HG03457 (cell line): ENCODE data around the gene RAPGEF1.

Experiments
- ATAC-seq: cut with Tn5 transposase; IDR thresholded peaks from one replicate; pipeline ENCODE4 v1.9.1; 2021; ENCODE audit warnings: moderate number of reproducible peaks; ENCODE audit not compliant: unreplicated experiment

The RAPGEF1 gene

GRCh38 chr9:131708226-131709002, 31.5 kb downstream of the RAPGEF1 start:
- ATAC-seq = no peak

DNA sequence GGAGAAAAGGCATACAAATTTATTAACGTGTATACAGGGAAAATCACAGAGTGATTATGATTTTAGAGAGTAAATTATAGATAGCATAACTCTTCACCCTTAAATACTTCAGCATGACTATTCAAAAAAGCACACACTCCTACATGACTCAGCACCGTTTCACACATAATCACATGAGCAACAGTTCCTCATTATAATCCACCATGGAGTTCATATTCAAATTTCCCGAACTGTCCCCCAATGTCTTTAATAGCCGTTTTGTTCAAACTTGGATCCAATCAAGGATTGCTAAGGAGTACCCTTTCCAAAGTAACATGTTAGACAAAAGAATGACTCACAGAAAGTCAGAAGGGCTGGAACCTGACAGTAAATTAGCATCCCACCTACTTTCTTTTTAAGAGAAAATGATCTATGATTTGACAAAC, 32.1 kb downstream of the RAPGEF1 start:
- ATAC-seq = no peak

- ATAC-seq = no peak
Measured at GRCh38 chr9:131707050-131707449, 32.8 kb downstream of the RAPGEF1 start.

- ATAC-seq = no peak
Measured at GRCh38 chr9:131706608-131706970, 33.3 kb downstream of the RAPGEF1 start.

DNA sequence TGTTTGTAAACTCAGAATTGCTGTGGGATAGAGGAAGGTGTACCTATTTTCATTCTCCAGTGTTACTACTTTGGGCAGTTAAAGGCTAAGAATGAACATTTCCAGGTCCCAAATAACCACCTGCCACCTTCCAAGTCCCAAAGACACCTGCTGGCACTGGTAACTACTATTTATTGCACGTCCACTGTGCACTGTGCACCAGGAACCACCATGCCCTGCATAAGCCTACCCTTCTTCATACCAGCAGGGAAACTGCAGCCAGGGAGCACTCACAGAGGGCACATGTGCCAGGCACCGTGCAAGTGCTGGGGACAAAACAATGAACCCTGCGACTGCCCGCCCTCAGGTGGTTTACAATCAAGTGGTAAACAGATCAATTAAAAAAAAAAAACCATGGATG, 34.9 kb downstream of the RAPGEF1 start:
- no peak for ATAC-seq

GRCh38 chr9:131704141-131704983, 35.5 kb downstream of the RAPGEF1 start:
- no peak for ATAC-seq

DNA sequence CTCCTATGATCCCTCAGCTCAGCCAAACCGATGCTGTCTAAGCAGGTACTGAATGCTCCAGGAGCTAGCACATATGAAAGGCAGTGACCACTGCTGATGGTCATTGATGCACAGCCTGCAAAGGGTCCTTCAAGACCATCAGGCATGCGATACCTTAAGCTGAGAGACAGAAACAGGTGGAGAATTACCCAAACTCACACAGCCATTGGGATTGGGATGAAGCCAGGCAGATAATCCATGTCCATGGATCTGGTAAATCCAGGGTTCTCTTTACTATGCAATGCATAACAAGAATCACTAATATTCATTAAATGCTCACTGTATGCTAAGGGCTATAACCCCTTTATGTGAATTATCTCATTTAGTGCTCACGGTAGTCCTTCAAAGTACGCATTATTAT, 36.2 kb downstream of the RAPGEF1 start:
- ATAC-seq = no peak

GRCh38 chr9:131702911-131703310, 37.0 kb downstream of the RAPGEF1 start:
- ATAC-seq = no peak

DNA sequence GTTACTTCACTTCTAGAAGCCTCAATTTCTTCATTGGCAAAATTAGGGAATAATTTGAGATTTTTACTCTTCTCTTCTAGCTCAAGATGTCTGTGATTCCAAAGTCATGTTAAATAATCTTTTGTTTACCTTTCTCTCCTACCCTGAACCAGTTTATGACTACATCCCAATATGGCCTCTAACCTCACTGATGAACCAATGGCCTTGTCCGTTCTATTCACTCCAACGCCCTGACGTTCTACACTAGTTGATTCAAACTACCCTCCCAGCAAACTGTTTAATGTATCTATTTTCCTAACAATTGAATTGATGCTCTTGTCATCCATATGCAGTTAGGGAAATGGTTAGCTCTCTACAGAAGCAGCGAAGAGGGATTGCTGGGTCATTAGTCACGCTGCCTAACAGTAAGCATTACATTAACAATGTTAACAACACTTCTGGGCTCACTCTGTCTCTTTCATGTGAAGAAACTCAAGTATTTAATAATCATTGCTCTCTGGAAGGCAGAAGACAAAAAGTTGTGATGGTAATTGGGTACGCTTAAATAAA, 38.0 kb downstream of the RAPGEF1 start:
- ATAC-seq = no peak

GRCh38 chr9:131701436-131701781, 38.5 kb downstream of the RAPGEF1 start:
- ATAC-seq = no peak

DNA sequence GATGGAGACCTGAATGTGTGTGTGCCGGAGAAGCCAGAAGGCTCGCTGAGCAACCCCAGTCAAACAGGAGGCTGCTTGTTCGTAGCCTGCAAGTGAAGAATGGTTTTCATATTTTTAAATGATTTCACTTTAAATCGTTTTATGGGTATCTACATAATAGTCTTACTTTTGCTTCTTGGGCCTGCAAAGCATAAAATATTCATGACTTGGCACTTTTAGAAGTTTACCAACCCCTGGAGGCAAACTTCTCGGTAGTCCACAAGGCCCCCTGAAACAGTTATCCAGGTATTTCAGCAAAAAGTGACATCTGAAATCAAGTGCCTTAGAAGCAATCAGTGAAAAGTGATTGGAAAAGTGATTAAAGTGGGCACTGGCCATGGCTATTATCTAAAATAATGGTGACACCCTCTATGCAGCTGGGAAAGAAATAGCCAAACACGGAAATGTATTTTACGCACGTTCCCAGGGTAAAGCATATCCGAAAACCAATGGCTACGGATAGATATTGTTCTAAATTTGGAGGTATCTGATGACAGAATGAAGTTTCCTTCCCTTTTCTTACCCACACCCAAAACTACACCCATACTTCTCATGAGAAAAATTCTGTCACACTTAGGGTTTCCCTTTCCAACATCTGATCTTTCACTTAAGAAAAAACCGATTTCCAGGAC, 39.0 kb downstream of the RAPGEF1 start:
- ATAC-seq = no peak

DNA sequence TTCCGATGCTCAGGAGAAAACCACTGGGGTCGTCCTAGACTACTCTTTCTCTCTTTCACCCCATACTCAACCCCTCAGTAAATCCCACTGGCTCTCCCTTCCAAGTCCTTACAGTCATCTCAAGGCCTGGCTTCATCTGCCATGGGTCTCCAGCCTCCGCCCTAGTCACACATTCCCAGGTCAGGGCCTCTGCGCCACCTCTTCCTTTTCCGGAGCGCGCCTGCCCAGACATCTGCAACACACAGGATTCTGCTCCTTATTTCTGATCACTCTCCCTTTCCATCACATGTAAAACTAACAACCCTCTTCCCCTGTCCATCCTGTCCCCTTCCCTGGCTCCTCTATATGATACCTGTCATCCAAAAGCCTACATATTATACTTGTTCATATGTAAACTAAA, 39.8 kb downstream of the RAPGEF1 start:
- no peak for ATAC-seq

GRCh38 chr9:131698618-131698985, 41.3 kb downstream of the RAPGEF1 start:
- ATAC-seq = no peak

- no peak for ATAC-seq
Measured at GRCh38 chr9:131697908-131698617, 41.8 kb downstream of the RAPGEF1 start.

- no peak for ATAC-seq
Measured at GRCh38 chr9:131697097-131697496, 42.8 kb downstream of the RAPGEF1 start.

- ATAC-seq = no peak
Measured at GRCh38 chr9:131695836-131696460, 43.9 kb downstream of the RAPGEF1 start.

GRCh38 chr9:131695366-131695765, 44.5 kb downstream of the RAPGEF1 start:
- no peak for ATAC-seq

DNA sequence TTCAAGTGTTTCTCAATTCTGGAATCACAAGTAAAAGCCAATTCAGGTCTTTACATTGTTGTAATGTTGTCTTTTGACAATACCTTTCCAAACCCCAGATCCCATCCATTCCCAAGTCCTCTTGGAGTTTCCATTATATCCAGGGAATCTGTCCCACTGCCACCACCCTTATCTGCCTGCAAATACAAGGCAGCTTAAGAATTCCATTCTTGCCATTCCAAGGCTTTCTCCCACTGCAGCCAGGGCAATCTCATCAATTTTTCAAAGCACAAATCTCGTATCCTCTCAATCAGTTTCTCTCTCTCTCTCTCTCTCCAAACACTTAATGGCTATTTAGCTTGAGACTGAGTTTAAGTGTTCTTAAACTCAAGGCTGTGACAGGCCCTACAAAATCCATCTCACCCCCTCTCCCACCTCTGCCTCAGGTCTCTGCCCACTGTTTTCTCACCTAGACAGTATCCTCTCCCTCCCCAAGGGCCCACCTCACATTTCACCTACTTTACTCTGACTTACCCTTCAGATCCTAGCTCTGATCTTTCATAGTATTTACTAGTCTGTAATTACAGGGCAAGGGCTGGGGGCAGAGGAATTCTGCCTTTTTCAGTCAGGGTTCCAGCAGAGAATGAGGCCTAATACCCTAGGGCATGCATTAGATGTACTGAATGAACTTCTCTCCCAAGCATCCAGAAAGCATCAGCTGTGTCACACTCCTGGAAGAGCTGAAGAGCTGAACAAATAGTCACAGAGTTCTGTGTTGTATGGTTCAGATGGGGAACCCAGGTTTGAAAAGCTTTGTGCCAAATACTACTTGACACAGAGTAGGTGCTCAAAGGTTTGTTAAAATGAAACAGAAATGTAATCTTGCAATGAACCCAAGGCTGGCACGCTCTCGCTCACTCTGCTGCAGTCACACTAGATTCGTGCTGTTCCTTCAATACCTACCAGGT, 46.0 kb downstream of the RAPGEF1 start:
- no peak for ATAC-seq
